ENCODE measurements around the gene MCM3AP. TPM values are rescaled to one million over a fixed set of nuclear protein-coding genes. Genes with fewer than 3 reads are reported as not detected.
A peak's percentile ranks its signal among the peaks of the same experiment; 100 is the strongest.

Gene MCM3AP
- total RNA-seq (2011; cell fraction: chromatin; rRNA removed; ENCODE audit: low replicate concordance) = 521 and 755 TPM in 2 replicates
- 321 and 328 TPM in 2 replicates for total RNA-seq (2011; cell fraction: nucleolus; rRNA removed)
- 365 and 369 TPM in 2 replicates for total RNA-seq (2011; cell fraction: nucleoplasm; rRNA removed)
- total RNA-seq (2014; rRNA removed) (98.9 and 106 TPM in 2 replicates), total RNA-seq (2014; rRNA removed; fragmentation: Illumina TruSeq; extraction: Trizol) (69.2 and 73.1 TPM in 2 replicates), total RNA-seq (2015; rRNA removed; fragmentation: Illumina TruSeq; extraction: Trizol) (65.1 and 80.9 TPM in 2 replicates), total RNA-seq (2021) (154 and 179 TPM in 2 replicates), polyA plus RNA-seq (2011; rRNA removed) (60.4 and 69.6 TPM in 2 replicates), polyA plus RNA-seq (2014; fragmentation: Illumina TruSeq; extraction: Trizol) (65.9 and 75.9 TPM in 2 replicates), polyA plus RNA-seq (2014; fragmentation: Nextera tagmentation; extraction: Ambion mirVana) (1 to 10 TPM; 6.5 to 9.1 TPM), polyA plus RNA-seq (2014; rRNA removed) (75.4 and 82.8 TPM in 2 replicates), polyA minus RNA-seq (2011; rRNA and poly(A)+ RNA removed) (102 and 106 TPM in 2 replicates), Bru-seq, nascent RNA (percentile 84 among the genes with signal in this experiment), BruChase-seq, experiment 1, labeled RNA remaining after a 2-hour chase (percentile 86 among the genes with signal in this experiment), BruChase-seq, experiment 2, labeled RNA remaining after a 6-hour chase (percentile 91 among the genes with signal in this experiment)
- polyA plus RNA-seq (2011; cell fraction: cytosol; rRNA removed) = 46.8 and 52.9 TPM in 2 replicates
- 172 and 195 TPM in 2 replicates for polyA plus RNA-seq (2011; cell fraction: nucleus; rRNA removed)
- polyA plus RNA-seq (2012) = 67.7 and 73.1 TPM in 2 replicates
- polyA minus RNA-seq (2011; cell fraction: cytosol; rRNA and poly(A)+ RNA removed) = 116 and 119 TPM in 2 replicates
- 122 and 182 TPM in 2 replicates for polyA minus RNA-seq (2011; cell fraction: nucleus; rRNA and poly(A)+ RNA removed)
- long read RNA-seq, experiment 1, full-length matches to known transcripts = 79 of 363 reads
- long read RNA-seq, experiment 1, partial matches to known transcripts = 184 of 363 reads
- long read RNA-seq, experiment 1, other reads (novel, unspliced or antisense) = 100 of 363 reads
- long read RNA-seq, experiment 2, full-length matches to known transcripts = 9 of 77 reads
- long read RNA-seq, experiment 2, partial matches to known transcripts = 43 of 77 reads
- long read RNA-seq, experiment 2, other reads (novel, unspliced or antisense) = 25 of 77 reads
- long read RNA-seq, experiment 3, partial matches to known transcripts = 5 of 11 reads
- long read RNA-seq, experiment 3, other reads (novel, unspliced or antisense) = 5 of 11 reads

DNA sequence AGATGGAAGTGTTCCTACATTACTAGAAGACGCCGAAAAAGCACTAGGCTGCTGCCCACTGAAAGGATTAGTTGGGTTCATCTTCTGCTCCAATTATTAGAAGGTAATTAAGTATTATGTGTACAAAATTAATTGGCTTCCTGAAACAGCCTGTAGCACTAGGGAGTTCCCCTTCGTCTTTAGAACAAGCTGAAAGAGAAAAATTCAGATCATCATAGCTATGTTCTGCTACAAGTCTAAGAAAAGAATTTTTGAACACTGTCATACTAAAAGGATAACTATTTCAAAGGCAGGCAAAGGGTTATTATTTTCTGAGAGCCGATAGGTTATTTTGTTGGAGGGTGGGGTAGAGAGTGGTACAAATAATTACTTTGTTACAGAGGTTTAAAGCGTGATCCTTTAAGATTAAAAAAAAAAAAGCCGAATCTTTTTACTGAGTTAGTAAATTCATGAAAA lies at the start of gene MCM3AP:
Gene MCM3AP (minus strand): TSS at position 406 of the 456 bp plus-strand sequence. CDS start 325 bp downstream, at position 81.
- peak within 1 kb of the TSS; percentile 74 for H3K4me3 ChIP-seq
- CTCF ChIA-PET (ENCODE audit: low intra/inter-chr PET ratio) = interaction anchor here (1.6 kb wide), 1 partner anchor 138 kb away, joined by 9 read pairs; no protein-coding TSS in a partner anchor
- peaks cover 18 to 23% of the 10 kb centered on the region in 2 experiments for H3K4me1 ChIP-seq (replicated peaks in 1 of 2; ENCODE audit: control insufficient read depth in 2 of 2, insufficient read depth in 2 of 2, low read length in 2 of 2)
- WGBS (ENCODE audit: insufficient coverage, low coverage, missing lambda C conversion rate) = 28% methylated on average over 6 of the region's 6 CpGs
- intact Hi-C loops (cut with micrococcal nuclease) (loop anchor here (5.0 to 10.0 kb wide), 2 partner anchors 140 to 172 kb away; partner anchors contain the start of gene DIP2A), in situ Hi-C loops (cut with MboI) (no loop called here)
- peaks cover 67% of the 10 kb centered on the region for H3K79me2 ChIP-seq (ENCODE audit: control insufficient read depth, insufficient read depth, low read length)
- peaks cover 3% of the 10 kb centered on the region for H3K9me1 ChIP-seq (ENCODE audit: control insufficient read depth, insufficient read depth, low read length)
- H3K9ac ChIP-seq (ENCODE audit: insufficient read depth in 1 of 2, low read depth in 2 of 2, low read length in 2 of 2) = peak within 1 kb of the TSS; percentile 94 to 97
- H3K27me3 ChIP-seq (ENCODE audit: control insufficient read depth in 2 of 2, insufficient read depth in 2 of 2, low read length in 2 of 2) = no peaks in the 10 kb centered on the region
- H3K27ac ChIP-seq (ENCODE audit: extremely low read depth, low read depth, low read length) = peak within 1 kb of the TSS; percentile 94
- H3K9me3 ChIP-seq (replicated peaks; ENCODE audit: control insufficient read depth, insufficient read depth, low read depth, low read length) = peaks cover 11% of the 10 kb centered on the region; the same call in 1 of the 2 replicates
- no TSS peak for BruUV-seq (replicated peaks)
- no peak for FAIRE-seq
- H3K36me3 ChIP-seq (ENCODE audit: control insufficient read depth, insufficient read depth, low read length) = peaks cover 47% of the 10 kb centered on the region
- peak within 1 kb of the TSS; percentile 93 for H3K4me2 ChIP-seq (ENCODE audit: insufficient read depth, low read length)
- 0 out of 2 replicates have a peak, but pooled peaks cover 2% of the 10 kb centered on the region for H4K20me1 ChIP-seq (replicated peaks; ENCODE audit: control insufficient read depth, insufficient read depth, low read length)
- ATAC-seq = no peak
- POLR2A ChIA-PET = interaction anchor here (0.8 to 2.5 kb wide), 8 partner anchors 10 to 40 kb away, joined by 3 to 6 read pairs (median 3); no protein-coding TSS in a partner anchor
- 0 out of 4 replicates have a peak, but pooled peaks of 1 of the 2 experiments have one; percentile 7 for TF ChIP-seq CSDE1 (IDR thresholded peaks at IDR 0.05)
- TF ChIP-seq AFF1 (IDR thresholded peaks at IDR 0.05; ENCODE audit: low read depth in 1 of 2, partially characterized antibody in 2 of 2) = peak in 1 of 2 experiments; percentile 37
- TF ChIP-seq ZNF507 (tag; conservative IDR thresholded peaks at IDR 0.05) = no peak
- 0 out of 2 replicates have a peak, but pooled peaks have one; percentile 6 for TF ChIP-seq MBD1 (CRISPR knock-in tag; IDR thresholded peaks at IDR 0.05)
- TF ChIP-seq THRAP3 (IDR thresholded peaks at IDR 0.05; ENCODE audit: borderline replicate concordance) = peak; percentile 71; the same call in 1 of the 2 replicates
- DNase-seq (ENCODE audit: extremely low read depth in 1 of 4, low spot score in 3 of 4) = no peak
- H2AFZ ChIP-seq (ENCODE audit: low read depth, low read length) = peak within 1 kb of the TSS; percentile 86

Data from K562 (cell line).